Endothelial cell (in vitro differentiated cells): ENCODE results near the gene NEGR1. TPM values are rescaled to one million over a fixed set of nuclear protein-coding genes. Genes with fewer than 3 reads are reported as not detected.

Source experiments
- DNase-seq: peaks from one replicate; pipeline ENCODE4 v3.0.0; 2021; ENCODE audit warnings: low spot score
- H3K27ac Mint-ChIP-seq: one replicate; pipeline ENCODE4 v1.8.0; 2021; ENCODE audit warnings: mixed read lengths, inconsistent platforms; ENCODE audit not compliant: unreplicated experiment
- H3K27me3 Mint-ChIP-seq: one replicate; pipeline ENCODE4 v1.8.0; 2021; ENCODE audit warnings: mild to moderate bottlenecking, moderate library complexity, mixed read lengths, inconsistent platforms; ENCODE audit not compliant: unreplicated experiment
- H3K36me3 Mint-ChIP-seq: one replicate; pipeline ENCODE4 v1.8.0; 2021; ENCODE audit warnings: mild to moderate bottlenecking, low read depth, mixed read lengths, inconsistent platforms; ENCODE audit not compliant: unreplicated experiment
- H3K4me1 Mint-ChIP-seq: one replicate; pipeline ENCODE4 v1.8.0; 2021; ENCODE audit warnings: mild to moderate bottlenecking, mixed read lengths, inconsistent platforms; ENCODE audit not compliant: unreplicated experiment
- H3K4me3 Mint-ChIP-seq: one replicate; pipeline ENCODE4 v1.8.0; 2021; ENCODE audit warnings: mild to moderate bottlenecking, mixed read lengths, inconsistent platforms; ENCODE audit not compliant: unreplicated experiment
- H3K9me3 Mint-ChIP-seq: one replicate; pipeline ENCODE4 v1.8.0; 2021; ENCODE audit warnings: mixed read lengths, inconsistent platforms; ENCODE audit not compliant: unreplicated experiment
- total RNA-seq: library from RNA; stranded (reverse); fragmentation: NEBNext Ultra II Directional; extraction: Animal tissue kit (Norgen Biotek cat#: 25700); gene quantifications from one replicate; pipeline ENCODE4 v1.2.1, GENCODE V29; 2021; ENCODE audit not compliant: unreplicated experiment
- TF ChIP-seq, protein P1 (sequence below): fragments of 200-600 bp; sonication (generic); IDR thresholded peaks from one replicate; pipeline ENCODE4 v1.5.0; 2021; ENCODE audit warnings: antibody characterized with exemption; ENCODE audit not compliant: unreplicated experiment

The NEGR1 gene
- total RNA-seq, 1 donor from 2014 or later: 2.9 TPM

GRCh38 chr1:71796006-71796405, 486.3 kb downstream of the NEGR1 start:
- Mint-ChIP-seq H3K27me3 (no peaks in the 10 kb centered on the region), H3K27ac (no peak overlapping the region), H3K4me1 (peaks cover 6% of the 10 kb centered on the region), H3K4me3 (no peak overlapping the region), H3K9me3 (no peaks in the 10 kb centered on the region), H3K36me3 (no peaks in the 10 kb centered on the region)
- no peak for DNase-seq
- TF ChIP-seq, protein P1, sequence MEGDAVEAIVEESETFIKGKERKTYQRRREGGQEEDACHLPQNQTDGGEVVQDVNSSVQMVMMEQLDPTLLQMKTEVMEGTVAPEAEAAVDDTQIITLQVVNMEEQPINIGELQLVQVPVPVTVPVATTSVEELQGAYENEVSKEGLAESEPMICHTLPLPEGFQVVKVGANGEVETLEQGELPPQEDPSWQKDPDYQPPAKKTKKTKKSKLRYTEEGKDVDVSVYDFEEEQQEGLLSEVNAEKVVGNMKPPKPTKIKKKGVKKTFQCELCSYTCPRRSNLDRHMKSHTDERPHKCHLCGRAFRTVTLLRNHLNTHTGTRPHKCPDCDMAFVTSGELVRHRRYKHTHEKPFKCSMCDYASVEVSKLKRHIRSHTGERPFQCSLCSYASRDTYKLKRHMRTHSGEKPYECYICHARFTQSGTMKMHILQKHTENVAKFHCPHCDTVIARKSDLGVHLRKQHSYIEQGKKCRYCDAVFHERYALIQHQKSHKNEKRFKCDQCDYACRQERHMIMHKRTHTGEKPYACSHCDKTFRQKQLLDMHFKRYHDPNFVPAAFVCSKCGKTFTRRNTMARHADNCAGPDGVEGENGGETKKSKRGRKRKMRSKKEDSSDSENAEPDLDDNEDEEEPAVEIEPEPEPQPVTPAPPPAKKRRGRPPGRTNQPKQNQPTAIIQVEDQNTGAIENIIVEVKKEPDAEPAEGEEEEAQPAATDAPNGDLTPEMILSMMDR: no peak

- Mint-ChIP-seq H3K4me3 (no peak overlapping the region), H3K27me3 (no peaks in the 10 kb centered on the region), H3K4me1 (peaks cover 6% of the 10 kb centered on the region), H3K27ac (no peak overlapping the region), H3K36me3 (no peaks in the 10 kb centered on the region), H3K9me3 (no peaks in the 10 kb centered on the region)
- TF ChIP-seq, protein P1: no peak
- no peak for DNase-seq
These were observed 490.1 kb downstream of the NEGR1 start for GRCh38 chr1:71792264-71792663.

DNA sequence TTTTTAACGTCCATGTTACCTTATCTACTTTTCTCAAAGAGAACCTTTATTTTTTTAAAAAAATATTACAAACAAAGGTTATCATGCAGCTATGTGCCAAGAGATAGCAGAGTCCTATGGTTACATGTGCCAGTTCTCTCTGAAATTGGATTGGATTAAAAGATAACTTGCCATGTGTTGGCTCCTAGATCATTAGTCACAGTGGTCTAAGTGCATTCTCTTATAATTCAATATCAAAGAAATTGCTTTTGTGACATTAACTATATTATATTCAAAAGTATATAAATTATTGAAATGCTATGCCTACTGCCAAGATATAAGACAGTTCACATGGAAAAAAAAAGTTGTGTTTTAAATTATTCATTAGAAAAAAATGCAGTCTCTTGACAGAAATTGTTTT, 494.2 kb downstream of the NEGR1 start:
- Mint-ChIP-seq H3K27ac (no peak overlapping the region), H3K4me3 (no peak overlapping the region)

GRCh38 chr1:71787699-71788098, 494.6 kb downstream of the NEGR1 start:
- Mint-ChIP-seq H3K9me3 (no peaks in the 10 kb centered on the region), H3K27ac (no peak overlapping the region), H3K27me3 (no peaks in the 10 kb centered on the region), H3K36me3 (no peaks in the 10 kb centered on the region), H3K4me3 (no peak overlapping the region), H3K4me1 (peaks cover 6% of the 10 kb centered on the region)
- DNase-seq: no peak
- TF ChIP-seq, protein P1: no peak

More for the DNA sequence above, 494.2 kb downstream of the NEGR1 start:
- no peaks in the 10 kb centered on the region for H3K9me3 Mint-ChIP-seq
- H3K36me3 Mint-ChIP-seq: no peaks in the 10 kb centered on the region
- TF ChIP-seq, protein P1: no peak
- no peaks in the 10 kb centered on the region for H3K27me3 Mint-ChIP-seq
- H3K4me1 Mint-ChIP-seq: peaks cover 6% of the 10 kb centered on the region
- DNase-seq: no peak

DNA sequence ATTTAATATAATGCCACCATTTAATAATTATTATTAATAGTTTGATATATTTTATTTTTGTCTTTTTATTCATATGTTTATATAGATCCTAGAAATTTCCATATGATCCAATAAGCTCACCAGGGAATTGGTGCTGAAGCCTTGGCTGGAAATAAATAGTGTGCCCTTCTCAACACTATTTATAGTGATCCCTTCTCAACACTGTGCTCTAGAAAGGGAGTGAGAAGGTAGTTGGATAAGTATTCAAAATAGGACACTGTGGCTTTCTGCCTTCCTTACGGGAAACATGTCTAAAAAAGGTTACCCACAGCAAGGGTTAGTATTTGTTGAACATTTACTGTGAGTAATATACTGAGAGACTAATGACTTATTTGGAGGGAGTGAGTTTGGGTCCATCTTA, 496.1 kb downstream of the NEGR1 start:
- TF ChIP-seq, protein P1: no peak
- no peak overlapping the region for H3K27ac Mint-ChIP-seq
- no peaks in the 10 kb centered on the region for H3K27me3 Mint-ChIP-seq
- no peaks in the 10 kb centered on the region for H3K36me3 Mint-ChIP-seq
- H3K9me3 Mint-ChIP-seq: no peaks in the 10 kb centered on the region
- H3K4me1 Mint-ChIP-seq: no peaks in the 10 kb centered on the region
- DNase-seq: no peak
- H3K4me3 Mint-ChIP-seq: no peak overlapping the region
